Esophagus muscularis mucosa (tissue), 4 donors: ENCODE data around the gene FOLR3. TPM values are rescaled to one million over a fixed set of nuclear protein-coding genes. Genes with fewer than 3 reads are reported as not detected.

Experiments
- DNase-seq: peaks from one replicate; pipeline ENCODE4 v3.0.0-alpha.2; 2017; ENCODE audit errors: extremely low spot score
- H3K27ac ChIP-seq, 4 donors: fragments of 200-600 bp; sonication (generic); replicated peaks in 1 of 4; 1 replicate in 3 of 4; 2 replicates in 1 of 4; pipeline ENCODE4 v1.5.1; 2016 to 2019; ENCODE audit warnings: mild to moderate bottlenecking in 1 of 4
- H3K27me3 ChIP-seq, 4 donors: fragments of 200-600 bp; sonication (generic); one replicate each; pipeline versions ENCODE4 v1.5.1 to v1.6.0; 2016 to 2019
- H3K36me3 ChIP-seq, 4 donors: fragments of 200-600 bp; sonication (generic); one replicate each; pipeline ENCODE4 v1.5.1; 2016 to 2019
- H3K4me1 ChIP-seq, 4 donors: fragments of 200-600 bp; sonication (generic); one replicate each; pipeline ENCODE4 v1.5.1; 2016 to 2019
- H3K4me3 ChIP-seq, 4 donors: fragments of 200-600 bp; sonication (generic); 1 replicate in 2 of 4; 2 replicates in 2 of 4; pipeline ENCODE4 v1.5.1; 2016 to 2019; ENCODE audit warnings: mild to moderate bottlenecking in 4 of 4, moderate library complexity in 1 of 4
- H3K9me3 ChIP-seq, 4 donors: fragments of 200-600 bp; sonication (generic); 1 replicate in 3 of 4; 2 replicates in 1 of 4; pipeline ENCODE4 v1.5.1; 2016 to 2019
- EP300 ChIP-seq: sonication (generic); formaldehyde crosslinking; IDR thresholded peaks from one replicate; pipeline ENCODE4 v1.6.1; 2017; ENCODE audit warnings: antibody characterized with exemption
- POLR2A ChIP-seq: fragments of 450-650 bp; IDR thresholded peaks from one replicate; pipeline ENCODE4 v1.6.1; 2017; ENCODE audit warnings: antibody characterized with exemption, moderate library complexity, mild to moderate bottlenecking, low read depth
- POLR2AphosphoS5 ChIP-seq, 2 donors: sonication (generic); formaldehyde crosslinking; IDR thresholded peaks; one replicate each; pipeline ENCODE4 v1.6.1; 2017; ENCODE audit warnings: antibody characterized with exemption in 2 of 2
- WGBS: methylation state at CpG from one replicate; pipeline ENCODE4 v1.1.5; 2018; 5-methylcytosine and 5-hydroxymethylcytosine counted together
- intact Hi-C: fragments of 100-400 bp; cut with DNase I; formaldehyde crosslinking; loops from one replicate; pipeline ENCODE4 v1.15.1; 2023
- total RNA-seq, 4 donors: library from RNA; depleted of rRNA; stranded (reverse); fragments of >200 nt; gene quantifications; one replicate each; pipeline versions ENCODE4 v1.1.0 to v1.2.1, GENCODE V29; 2016
- TF ChIP-seq, protein P1 (sequence below), 3 experiments: fragments of 200-600 bp in 2 of 3; fragments of 450-650 bp in 1 of 3; sonication (generic) in 2 of 3; IDR thresholded peaks; one replicate each; pipeline ENCODE4 v1.5.1; 2017 to 2019; ENCODE audit warnings: antibody characterized with exemption in 3 of 3, mild to moderate bottlenecking in 2 of 3, moderate library complexity in 1 of 3

Gene FOLR3
- total RNA-seq, 4 donors from 2014 or later: 0.50 to 0.83 TPM; not detected in 2

- intact Hi-C loops: no loop called here
Observed at GRCh38 chr11:72173291-72173690, 37.8 kb downstream of the FOLR3 start.

DNA sequence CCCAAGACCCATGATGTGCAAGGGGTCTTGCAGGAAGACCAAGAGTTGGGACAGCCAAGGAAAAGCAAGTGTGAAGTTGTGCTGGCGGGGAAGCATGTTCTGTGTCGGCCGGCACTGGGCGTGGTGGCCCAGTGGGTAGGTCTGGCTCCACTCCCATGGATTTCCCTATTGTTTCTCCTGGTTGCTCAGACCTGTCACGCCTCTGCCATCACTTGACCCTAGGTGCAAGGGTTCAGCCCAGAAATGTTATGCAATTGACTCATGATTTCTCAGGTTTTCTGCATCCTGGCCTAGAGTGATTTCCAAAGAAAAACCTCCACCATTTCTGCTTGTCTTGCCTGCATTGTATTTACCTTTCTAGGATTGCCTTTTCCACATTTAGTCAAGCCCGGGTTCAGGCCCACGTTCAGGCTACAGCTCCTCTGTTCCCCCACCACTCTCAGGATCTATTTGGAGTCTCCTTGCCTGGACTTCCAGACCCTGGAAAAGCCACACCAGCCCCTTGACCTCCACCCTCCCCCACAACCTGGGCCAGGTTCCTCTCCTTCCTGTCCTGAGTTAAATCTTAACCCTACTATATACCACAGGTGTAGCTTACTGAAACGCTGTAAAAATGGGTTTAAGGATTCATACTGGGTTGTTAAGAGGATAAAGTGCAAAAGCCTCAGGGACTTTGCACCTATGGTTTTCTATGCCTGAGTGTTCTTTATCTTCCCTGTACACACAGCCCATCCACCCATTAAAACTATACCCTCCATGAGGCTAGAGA lies 39.0 kb downstream of the FOLR3 start:
- H3K9me3 ChIP-seq: no peaks in the 10 kb centered on the region
- H3K27me3 ChIP-seq: no peaks in the 10 kb centered on the region
- DNase-seq: no peak
- H3K4me3 ChIP-seq: no peak overlapping the region
- intact Hi-C loops: no loop called here
- no peak overlapping the region for H3K27ac ChIP-seq
- H3K36me3 ChIP-seq: no peaks in the 10 kb centered on the region
- 75% methylated on average over 4 of the region's 8 CpGs for WGBS
- TF ChIP-seq POLR2A (no peak), EP300 (no peak), POLR2AphosphoS5 (IDR thresholded peaks at IDR 0.05) (no peak)
- TF ChIP-seq, protein P1, sequence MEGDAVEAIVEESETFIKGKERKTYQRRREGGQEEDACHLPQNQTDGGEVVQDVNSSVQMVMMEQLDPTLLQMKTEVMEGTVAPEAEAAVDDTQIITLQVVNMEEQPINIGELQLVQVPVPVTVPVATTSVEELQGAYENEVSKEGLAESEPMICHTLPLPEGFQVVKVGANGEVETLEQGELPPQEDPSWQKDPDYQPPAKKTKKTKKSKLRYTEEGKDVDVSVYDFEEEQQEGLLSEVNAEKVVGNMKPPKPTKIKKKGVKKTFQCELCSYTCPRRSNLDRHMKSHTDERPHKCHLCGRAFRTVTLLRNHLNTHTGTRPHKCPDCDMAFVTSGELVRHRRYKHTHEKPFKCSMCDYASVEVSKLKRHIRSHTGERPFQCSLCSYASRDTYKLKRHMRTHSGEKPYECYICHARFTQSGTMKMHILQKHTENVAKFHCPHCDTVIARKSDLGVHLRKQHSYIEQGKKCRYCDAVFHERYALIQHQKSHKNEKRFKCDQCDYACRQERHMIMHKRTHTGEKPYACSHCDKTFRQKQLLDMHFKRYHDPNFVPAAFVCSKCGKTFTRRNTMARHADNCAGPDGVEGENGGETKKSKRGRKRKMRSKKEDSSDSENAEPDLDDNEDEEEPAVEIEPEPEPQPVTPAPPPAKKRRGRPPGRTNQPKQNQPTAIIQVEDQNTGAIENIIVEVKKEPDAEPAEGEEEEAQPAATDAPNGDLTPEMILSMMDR (IDR thresholded peaks at IDR 0.05): no peak
- H3K4me1 ChIP-seq: no peaks in the 10 kb centered on the region

More at GRCh38 chr11:72173291-72173690, 37.8 kb downstream of the FOLR3 start:
- TF ChIP-seq POLR2AphosphoS5 (IDR thresholded peaks at IDR 0.05) (no peak), EP300 (no peak), POLR2A (no peak)
- TF ChIP-seq, protein P1 (IDR thresholded peaks at IDR 0.05): no peak
- no peaks in the 10 kb centered on the region for H3K36me3 ChIP-seq
- H3K4me1 ChIP-seq: no peaks in the 10 kb centered on the region
- no peak overlapping the region for H3K27ac ChIP-seq
- no peaks in the 10 kb centered on the region for H3K27me3 ChIP-seq
- H3K9me3 ChIP-seq: no peaks in the 10 kb centered on the region
- 67% methylated on average over 3 of the region's 3 CpGs for WGBS
- DNase-seq: no peak
- no peak overlapping the region for H3K4me3 ChIP-seq

DNA sequence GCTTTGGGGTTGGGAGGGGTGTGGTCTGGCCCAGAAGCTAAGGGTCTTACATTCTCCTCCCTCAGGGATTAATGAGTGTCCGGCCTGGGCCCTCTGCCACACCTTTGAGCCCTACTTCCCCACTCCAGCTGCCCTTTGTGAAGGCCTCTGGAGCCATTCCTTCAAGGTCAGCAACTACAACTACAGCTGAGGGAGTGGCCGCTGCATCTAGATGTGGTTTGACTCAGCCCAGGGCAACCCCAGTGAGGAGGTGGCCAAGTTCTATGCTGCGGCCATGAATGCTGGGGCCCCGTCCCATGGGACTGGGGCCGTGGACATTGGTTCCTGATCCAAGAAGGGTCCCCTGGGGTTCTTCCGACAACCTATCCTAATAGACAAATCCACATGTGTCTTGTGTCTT lies 42.1 kb downstream of the FOLR3 start:
- intact Hi-C loops: no loop called here
- 86% methylated on average over 1 of the region's 6 CpGs for WGBS
- DNase-seq: no peak
- Histone ChIP-seq H3K36me3 (no peaks in the 10 kb centered on the region), H3K27me3 (no peaks in the 10 kb centered on the region), H3K9me3 (no peaks in the 10 kb centered on the region), H3K27ac (no peak overlapping the region), H3K4me3 (no peak overlapping the region), H3K4me1 (no peaks in the 10 kb centered on the region)
- TF ChIP-seq, protein P1 (IDR thresholded peaks at IDR 0.05): no peak
- TF ChIP-seq POLR2AphosphoS5 (IDR thresholded peaks at IDR 0.05) (no peak), EP300 (no peak), POLR2A (no peak)

- Histone ChIP-seq H3K36me3 (no peaks in the 10 kb centered on the region), H3K4me3 (no peak overlapping the region), H3K9me3 (no peaks in the 10 kb centered on the region), H3K27ac (no peak overlapping the region), H3K4me1 (peaks cover 0 to 5% (median 0%) of the 10 kb centered on the region in 4 donors), H3K27me3 (no peaks in the 10 kb centered on the region)
- intact Hi-C loops: no loop called here
- 83% methylated on average over 7 of the region's 7 CpGs for WGBS
- DNase-seq: no peak
- TF ChIP-seq POLR2AphosphoS5 (IDR thresholded peaks at IDR 0.05) (no peak), POLR2A (no peak), EP300 (no peak)
- TF ChIP-seq, protein P1 (IDR thresholded peaks at IDR 0.05): no peak
Observed at GRCh38 chr11:72179049-72179803, 43.7 kb downstream of the FOLR3 start.
